NCI-H2107 treated with DMSO at 0.1 percent for 48 hours (cell line): ENCODE results near the gene WRAP73.

Experiments
- DNase-seq: peaks from one replicate; lab custom pipeline; 2025; ENCODE audit not compliant: unreplicated experiment; lab: John Stamatoyannopoulos, UW

Gene WRAP73

DNA sequence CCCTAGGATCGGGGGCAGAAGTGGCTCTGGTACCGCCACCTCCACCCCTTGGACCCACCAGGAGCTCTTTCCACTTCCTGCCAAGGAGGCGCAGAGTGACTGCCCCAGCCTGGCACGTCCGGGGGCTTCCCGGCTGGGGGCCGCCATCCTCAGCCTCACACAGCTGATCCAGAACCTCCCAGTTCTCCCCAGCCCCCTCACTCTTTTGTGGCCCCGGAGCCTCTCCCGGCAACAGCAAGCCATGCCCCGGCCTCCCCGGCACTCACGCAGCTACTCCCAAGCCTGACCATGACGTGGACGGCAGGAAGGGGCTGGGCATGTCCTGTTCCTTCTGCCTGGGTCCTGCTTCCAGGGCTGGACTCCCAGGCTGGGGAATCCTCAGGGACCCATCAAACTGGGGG lies 19.5 kb upstream of the WRAP73 start:
- no peak for DNase-seq

DNA sequence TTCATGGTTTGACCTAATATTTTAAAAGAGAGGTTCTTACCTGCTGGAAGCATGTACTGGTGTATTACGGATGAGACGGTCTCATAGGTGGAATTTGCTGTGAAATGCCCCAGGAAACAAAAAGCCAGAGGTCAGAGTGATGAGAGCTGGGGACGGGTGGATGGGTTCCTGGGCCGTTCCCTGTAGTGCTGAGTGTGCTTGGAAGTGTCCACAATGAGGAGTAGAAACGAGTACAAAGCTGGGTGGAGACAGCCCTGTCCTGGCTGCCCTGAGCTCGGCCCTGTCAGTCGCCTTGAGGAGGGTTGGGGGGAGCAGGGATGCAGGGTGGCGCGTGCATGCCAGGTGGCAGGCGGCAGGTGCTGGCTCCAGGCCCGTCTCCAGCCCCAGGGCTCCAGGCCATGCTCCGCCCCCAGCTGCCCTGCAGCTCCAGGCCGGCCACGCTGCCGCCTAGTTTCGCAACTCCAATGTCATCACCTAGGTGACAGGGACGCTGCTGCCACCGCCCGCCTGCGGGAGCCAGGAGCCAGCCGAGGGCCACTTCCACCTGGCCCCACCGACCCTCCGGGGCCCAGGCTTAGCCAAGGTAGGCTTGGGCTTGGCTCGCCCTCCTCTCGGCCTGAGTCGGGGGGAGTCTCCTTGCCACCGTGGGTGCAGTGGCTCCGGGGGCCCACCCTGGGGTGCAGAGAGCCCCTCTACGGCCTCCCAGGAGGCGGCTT lies 18.8 kb upstream of the WRAP73 start:
- DNase-seq, result no peak

DNA sequence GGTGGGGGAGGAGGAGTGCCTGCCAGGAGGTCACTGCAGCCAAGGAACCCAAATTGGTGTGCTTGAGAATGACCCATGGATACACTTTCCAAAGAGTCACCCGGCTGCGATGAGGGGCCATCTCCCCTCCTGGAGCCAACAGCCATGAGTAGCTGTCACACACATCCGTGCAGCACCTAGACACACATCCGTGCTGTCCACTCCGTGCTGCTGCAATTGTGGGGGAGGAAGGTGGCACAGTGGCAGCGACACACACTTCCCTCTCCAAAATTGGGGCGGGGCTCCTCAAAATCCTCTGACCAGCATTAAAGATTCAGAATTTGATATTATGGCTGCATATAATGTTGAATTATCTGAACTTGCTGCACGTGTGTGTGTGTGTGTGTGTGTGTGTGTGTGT lies 18.2 kb upstream of the WRAP73 start:
- DNase-seq, result no peak

DNA sequence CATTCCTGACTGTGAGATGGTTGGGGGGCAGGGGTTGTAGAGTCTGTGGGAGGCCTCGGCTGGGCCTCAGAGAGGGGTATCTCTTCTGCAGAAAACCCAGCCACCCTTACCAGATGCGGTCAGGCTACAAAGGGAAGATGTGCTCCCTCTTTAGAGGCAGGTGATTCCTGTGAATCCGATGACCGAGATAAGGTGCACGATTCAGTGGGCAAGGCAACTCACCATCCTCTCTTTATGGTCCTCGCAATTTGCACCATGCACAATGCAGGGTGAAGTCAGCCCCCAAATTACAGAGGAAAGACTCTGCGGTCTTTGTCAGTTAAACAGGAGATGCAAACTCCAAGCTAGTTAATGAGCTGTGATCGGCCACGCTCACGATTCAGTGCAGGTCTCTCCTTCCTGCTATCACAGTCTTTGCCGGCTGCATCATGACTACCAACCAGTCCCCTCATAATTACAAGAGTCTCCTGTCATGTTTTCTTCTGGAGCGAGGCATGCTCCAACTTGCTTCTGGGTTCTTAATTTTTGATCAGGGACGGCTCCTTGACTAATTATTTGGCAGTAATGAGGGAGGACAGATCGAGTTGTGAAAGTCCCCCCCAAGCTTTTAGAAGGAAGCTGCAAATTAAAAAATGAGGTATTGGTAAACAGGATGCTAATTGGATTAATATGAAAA lies 14.9 kb upstream of the WRAP73 start:
- no peak for DNase-seq

DNA sequence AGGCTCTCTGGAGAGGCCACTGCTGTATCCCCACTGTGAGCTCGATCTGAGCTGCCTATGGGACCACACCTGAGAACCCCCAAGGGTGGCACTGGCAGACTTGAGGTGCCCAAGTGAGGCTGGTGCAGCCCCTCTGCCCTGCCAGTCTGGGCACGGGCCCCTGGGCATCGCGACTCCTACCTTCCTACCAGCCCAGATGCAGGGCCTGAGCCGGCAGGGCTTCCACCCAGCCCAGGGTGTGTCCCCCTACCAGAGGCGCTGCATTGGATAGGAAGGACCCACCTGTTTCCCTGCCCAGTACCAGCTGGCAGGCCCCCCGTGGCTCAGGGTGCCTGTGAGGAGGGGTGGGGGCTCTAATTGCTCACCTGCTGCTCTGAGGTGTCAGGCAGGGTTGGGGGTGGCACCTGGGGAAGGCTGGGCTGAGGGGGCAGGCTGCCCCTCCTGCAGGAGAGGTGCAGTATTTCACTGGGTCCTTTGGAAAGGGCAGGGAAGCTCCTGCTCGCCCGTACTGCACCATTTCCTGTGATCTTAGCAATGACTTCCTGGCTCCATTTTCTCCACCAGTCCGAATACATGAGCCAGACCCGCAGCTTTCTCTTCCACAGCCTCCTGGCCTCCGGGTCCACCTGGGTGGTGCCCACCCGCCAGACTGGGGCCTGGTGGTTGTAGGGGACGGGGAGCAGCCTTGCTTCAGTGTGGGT lies 14.2 kb upstream of the WRAP73 start:
- DNase-seq, result no peak

DNA sequence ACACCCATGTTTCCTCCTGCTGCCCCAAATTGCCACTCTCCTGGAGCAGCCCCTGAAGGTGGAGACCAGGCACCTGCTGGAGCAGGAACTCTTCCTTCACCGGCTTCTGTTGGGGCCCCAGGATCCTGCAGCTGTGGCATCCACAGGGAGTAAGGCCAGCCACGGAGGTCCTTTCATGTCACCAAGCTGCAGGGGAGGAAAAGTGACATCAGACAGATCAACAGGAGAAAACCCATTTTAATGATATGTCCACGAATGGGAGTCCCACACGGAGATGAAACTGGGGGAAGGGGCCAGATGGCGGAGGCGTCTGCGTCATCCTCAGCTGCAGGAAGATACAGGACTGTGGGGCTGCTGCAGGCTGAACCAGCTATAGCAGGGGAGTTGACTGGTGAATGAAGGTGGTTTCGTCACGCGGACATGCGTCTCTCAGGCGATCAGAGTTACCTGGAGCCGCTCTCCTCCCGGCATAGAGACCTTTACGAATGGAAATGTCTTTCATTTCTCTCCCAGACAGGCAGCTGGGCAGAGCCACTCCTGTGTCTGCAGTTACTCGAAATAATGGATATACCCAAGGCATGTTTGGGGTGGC lies 12.3 kb upstream of the WRAP73 start:
- no peak for DNase-seq

DNA sequence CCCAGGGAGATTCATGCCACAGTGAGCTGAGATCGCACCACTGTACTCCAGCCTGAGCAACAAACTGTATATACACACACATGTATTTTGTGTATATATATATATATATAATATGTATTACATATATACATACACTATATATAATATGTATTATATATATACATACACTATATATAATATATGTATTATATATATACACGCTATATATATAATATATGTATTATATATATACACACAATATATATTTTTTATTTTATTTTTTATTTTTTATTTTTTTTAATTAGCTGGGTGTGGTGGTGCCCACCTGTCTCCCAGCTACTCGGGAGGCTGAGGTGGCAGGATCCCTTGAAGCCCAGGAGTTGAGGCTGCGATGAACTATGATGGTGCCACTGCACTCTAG lies 11.7 kb upstream of the WRAP73 start:
- DNase-seq, result no peak

DNA sequence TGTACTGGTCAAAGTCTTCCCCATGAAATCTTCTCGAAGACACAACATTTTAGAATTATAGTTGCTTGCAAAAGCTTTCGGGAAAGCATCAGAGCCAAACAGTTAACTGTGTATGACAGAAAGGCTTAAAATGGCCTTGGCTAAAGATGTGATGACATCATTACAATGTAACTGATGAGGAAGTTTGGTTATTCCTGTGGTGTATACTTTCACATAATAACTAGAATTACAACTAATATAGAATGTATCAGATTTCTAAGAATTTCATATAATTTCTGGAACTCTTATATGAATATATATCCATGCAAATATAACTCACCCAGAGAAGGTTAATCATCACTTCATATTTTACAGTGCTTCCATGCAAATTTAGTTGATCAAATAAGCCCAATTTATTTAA lies 10.8 kb upstream of the WRAP73 start:
- no peak for DNase-seq

DNA sequence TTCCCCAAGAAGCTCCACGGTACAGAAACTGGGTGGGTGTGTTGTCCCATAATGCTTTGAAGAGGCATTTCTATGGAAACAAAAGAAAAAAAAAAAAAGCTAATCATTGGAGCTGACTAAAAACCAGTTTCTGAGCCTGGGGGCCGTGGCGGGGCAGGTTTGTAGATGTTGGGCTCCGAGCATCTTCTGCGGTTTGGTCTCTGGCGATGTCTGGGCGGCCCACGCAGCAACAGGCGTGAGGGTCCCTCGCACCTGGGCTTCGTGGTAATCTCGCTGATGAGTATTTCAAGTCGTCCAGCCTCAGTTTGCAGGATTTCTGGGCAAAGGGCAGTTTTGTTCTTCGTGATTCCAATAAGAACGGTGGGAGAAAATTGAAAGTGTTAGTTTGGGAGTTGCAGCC lies 9.2 kb upstream of the WRAP73 start:
- no peak for DNase-seq

DNA sequence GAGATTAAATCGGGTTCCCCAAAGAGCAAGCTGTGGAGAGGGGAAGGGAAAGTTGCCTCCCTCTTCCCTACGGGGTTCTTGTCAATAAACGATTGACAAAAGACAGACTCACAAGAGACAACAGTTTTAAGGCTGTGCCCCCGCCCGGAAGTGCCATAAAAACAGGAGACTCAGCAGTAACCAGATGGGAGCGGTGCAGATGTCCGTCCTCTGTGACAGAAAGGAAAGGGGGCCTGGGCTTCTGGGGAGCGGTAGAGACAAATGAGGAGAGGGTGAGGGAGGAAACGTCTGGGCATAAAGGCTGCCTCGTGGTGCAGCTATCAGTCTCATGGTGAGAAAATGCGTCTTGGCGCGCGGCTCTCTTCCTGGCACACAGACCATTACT lies 8.3 kb upstream of the WRAP73 start:
- no peak for DNase-seq

DNA sequence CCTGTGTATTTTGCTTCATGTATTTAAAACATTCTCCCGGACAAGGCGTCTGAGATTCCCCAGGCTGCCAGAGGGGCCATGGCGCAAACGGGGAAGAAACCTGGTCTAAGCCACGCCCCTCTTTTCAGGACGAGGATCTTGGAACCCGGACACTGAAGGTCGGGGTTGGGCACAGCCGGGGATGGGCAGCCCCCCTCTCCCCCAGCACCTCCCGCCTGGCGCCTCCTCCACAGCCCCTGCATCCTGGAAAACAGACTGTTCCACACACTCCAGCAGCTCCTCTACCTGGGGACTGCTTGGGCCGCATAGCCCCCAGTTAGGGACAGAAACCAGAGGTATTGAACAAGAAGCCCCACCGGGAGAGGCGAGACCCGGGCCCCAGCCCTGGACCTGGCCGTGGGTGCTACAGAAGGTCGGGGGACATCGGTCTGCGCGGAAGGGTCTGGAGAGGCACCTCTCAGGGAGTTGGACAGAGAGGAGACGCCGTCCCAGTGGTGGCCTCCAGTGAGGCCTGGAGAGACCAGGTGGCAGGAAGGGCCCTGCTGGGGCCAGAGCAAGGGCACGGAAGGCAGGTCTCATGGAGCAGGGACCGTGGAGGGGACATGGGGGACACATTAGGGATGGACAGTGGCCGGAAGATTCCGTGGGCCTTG lies 7.8 kb upstream of the WRAP73 start:
- no peak for DNase-seq

DNA sequence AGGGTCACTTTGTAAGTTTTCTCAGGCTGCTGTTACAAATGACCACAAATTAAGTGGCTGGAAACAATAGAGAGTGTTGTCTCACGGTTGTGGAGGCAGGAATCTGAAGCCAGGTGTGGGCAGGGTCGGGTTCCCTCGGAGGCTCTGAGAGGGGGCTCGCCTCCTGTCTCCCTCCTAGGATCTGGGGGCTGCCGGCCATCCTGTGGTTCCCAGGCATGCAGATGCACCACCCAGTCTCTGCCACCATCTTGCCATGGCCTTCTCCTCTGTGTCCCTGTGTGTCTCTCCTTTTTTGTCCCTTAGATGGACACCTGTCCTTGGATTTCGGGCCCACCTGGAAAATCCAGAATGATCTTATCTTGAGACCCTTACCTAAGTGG lies 7.2 kb upstream of the WRAP73 start:
- no peak for DNase-seq

DNA sequence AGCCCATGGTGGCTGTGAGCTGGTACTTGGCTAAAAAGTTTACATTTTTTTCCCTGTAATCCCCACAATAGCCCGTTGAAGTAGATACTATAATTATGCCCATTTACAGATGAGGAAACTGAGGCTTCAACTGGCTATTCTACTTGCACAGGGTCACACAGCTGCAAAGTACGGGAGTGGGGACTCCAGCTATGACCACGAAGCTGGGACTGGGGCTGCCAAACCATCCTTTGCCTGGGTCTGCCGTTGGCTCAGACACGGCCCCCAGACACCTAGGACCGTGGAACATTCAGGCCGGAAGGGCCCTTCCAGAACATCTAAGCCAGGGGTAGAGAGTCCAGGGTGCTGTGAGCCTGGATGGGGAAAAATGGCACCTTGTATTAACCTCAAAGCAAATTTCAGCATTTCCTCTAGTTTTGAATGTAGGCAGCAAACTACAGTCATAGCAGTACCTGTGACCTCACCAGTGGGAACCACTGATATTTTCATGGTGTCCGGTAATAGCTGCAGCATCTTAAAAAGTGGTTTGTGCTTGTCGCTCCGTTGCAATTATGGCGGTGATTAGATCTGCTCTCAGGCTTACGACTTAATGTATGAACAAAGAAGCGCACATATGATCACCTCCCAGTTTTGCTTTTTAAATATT lies 6.7 kb upstream of the WRAP73 start:
- DNase-seq, result no peak

DNA sequence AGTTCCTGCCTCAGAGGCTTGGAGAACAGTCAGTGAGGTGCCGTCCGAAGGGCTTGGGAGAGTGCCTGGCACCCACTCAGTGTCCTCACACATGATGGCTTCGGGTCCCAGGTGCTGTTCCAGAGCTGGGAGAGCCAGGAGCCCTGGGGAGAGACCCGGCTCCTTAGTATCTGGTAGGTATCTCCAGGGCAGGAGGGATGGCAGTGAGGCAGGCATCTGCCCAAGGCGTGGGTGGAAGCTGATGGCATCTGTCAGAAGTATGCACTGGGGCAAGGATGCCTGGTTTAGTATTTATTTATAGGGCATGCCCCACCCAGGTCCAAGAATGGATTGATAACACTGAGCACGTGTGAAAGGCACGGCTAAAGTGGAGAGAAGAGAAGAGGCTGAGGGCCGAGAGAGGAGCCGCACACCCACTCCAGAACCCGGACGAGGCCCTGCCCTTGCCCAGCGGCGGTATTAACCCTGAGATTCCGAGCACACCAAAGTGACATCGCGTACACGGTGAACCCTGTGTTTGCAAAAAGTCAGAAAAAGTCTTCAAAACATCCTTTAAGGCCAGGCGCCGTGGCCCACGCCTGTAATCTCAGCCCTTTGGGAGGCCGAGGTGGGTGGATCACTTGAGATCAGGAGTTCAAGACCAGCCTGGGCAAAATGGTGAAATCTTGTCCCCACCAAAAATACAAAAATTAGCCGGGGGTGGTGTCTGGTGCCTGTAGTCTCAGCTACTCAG lies 4.8 kb upstream of the WRAP73 start:
- DNase-seq, result no peak

DNA sequence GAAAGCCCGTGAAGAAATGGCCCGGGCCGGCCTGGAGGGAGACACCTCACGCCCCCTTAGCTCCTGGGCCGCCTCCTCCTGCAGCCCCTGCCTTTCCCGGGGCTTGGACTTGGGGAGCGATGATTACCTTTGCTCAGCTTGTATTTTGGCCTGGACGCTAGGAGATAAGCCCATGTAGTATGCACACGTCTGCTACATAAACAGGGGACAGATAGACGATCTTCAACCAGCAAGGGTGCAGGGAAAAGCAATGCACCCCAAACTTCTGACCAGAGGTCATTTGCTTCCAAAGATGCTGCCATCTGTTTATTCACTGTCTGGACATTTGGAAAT lies 3.3 kb upstream of the WRAP73 start:
- no peak for DNase-seq

DNA sequence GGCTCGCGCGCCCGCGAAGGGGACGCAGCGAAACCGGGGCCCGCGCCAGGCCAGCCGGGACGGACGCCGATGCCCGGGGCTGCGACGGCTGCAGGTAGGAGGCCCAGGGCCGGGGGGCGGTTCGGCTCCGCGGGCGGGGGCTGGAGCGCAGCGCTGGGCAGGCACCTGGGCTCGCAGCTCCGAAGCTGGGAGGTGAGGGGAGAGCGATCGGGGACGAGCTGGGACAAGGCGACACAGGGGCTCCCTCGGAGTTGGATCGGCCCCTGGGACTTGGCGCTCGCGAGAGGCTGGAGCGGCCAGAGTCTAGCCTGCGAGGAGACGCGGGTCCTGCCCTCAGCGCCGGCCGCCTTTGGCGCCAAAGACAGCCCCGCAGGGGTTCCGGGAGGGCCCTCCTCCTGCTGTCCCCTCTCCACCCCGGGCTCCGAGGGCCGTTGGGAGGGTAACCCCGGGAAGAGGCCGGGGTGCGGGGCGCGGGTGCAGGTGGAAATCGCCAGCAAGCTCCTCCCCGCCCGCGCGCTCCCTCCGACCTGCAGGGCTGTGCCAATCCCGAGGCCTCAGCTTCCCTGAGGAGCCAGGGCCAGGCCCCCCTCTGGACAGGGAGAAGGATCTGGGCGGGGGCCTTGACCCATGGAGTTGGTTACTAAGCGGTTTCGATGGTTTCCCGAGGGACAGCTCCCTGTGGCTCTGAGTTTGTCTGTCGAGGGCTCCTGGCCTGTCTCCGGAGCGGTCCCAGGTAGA lies 2.8 kb upstream of the WRAP73 start:
- DNase-seq, result no peak

DNA sequence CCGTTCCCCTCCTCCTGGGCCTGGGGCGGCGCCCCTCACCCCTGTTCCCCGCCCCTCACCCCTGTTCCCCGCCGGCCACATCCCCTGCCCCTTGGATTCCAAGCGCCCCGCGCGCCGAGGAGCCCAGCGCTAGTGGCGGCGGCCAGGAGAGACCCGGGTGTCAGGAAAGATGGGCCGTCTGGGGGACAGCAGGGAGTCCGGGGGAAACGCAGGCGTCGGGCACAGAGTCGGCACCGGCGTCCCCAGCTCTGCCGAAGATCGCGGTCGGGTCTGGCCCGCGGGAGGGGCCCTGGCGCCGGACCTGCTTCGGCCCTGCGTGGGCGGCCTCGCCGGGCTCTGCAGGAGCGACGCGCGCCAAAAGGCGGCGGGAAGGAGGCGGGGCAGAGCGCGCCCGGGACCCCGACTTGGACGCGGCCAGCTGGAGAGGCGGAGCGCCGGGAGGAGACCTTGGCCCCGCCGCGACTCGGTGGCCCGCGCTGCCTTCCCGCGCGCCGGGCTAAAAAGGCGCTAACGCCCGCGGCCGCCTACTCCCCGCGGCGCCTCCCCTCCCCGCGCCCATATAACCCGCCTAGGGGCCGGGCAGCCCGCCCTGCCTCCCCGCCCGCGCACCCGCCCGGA lies 2.1 kb upstream of the WRAP73 start, which contains the start of gene TP73:
Gene TP73, plus strand, starts transcription at position 587 of the 618 bp plus-strand sequence. CDS start 29,850 bp downstream, outside the sequence.
- no peak for DNase-seq

DNA sequence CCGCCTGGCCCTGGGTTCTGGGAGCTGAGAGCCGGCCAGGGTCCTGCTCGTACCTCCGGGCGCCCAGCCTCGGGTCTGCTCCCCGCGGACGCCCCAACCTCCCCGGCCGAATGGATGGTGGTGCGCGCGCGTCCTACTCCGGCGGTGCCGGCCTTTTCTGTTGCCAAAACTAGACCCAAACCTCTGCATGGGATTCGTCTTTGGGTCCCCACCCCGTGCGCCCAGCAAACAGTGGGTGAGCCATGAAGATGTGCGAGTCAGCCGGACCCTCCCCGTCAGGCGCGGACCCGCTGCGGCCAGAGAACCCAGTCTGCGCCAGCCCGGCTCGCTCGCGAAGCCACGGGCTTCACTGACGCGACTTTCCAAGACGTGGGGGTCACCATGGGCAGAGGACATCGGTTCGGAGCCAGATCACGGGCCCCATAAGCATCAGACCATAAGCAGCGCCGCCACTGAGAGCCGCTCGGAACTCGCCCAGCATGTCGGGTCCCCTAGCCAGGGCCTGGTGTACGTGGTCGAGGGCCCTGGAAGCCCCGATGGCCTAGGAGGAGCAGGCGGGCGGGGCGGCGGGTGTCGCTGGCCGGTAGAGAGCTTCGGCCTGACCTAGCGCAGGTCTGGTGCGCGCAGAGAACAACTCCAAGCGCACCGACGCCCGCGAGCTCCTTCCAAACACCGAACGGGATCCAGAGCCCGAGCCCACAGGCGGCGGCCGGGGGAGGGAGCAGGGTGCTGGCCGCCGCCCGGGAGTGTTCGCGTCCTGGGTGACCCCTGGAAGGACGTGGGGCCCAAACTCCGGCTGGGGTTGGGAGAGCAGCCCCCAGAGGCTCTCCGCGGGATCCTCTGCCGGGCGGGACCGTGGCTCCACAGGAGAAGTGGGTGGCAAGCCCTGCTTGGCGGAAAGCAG lies 1.4 kb upstream of the WRAP73 start:
- DNase-seq, result no peak
